Measurements from ENCODE around the gene MPZL1.

The MPZL1 gene

GRCh38 chr1:167707942-167708341 lies 13.8 kb upstream of the MPZL1 start:
- H3K4me3 ChIP-seq (ENCODE audit: insufficient read depth, low read depth, low read length, poor library complexity, severe bottlenecking) = no peak overlapping the region
- DNase-seq = no peak
- H3K4me1 ChIP-seq (ENCODE audit: control insufficient read depth, insufficient read depth, low read length, poor library complexity, severe bottlenecking) = no peaks in the 10 kb centered on the region
- H3K27me3 ChIP-seq (replicated peaks; ENCODE audit: control insufficient read depth, insufficient read depth, low read length, poor library complexity, severe bottlenecking) = no peaks in the 10 kb centered on the region
- H3K36me3 ChIP-seq (ENCODE audit: control insufficient read depth, insufficient read depth, low read length) = peaks cover 31% of the 10 kb centered on the region
- no peak overlapping the region for H3K27ac ChIP-seq (ENCODE audit: insufficient read depth, low read length, poor library complexity, severe bottlenecking)
- H3K9me3 ChIP-seq (ENCODE audit: control insufficient read depth, low read length) = no peaks in the 10 kb centered on the region

- H3K27me3 ChIP-seq (replicated peaks; ENCODE audit: control insufficient read depth, insufficient read depth, low read length, poor library complexity, severe bottlenecking) = no peaks in the 10 kb centered on the region
- H3K27ac ChIP-seq (ENCODE audit: insufficient read depth, low read length, poor library complexity, severe bottlenecking) = no peak overlapping the region
- H3K4me1 ChIP-seq (ENCODE audit: control insufficient read depth, insufficient read depth, low read length, poor library complexity, severe bottlenecking) = peaks cover 4% of the 10 kb centered on the region
- peaks cover 21% of the 10 kb centered on the region for H3K36me3 ChIP-seq (ENCODE audit: control insufficient read depth, insufficient read depth, low read length)
- no peak for DNase-seq
- H3K9me3 ChIP-seq (ENCODE audit: control insufficient read depth, low read length) = no peaks in the 10 kb centered on the region
- no peak overlapping the region for H3K4me3 ChIP-seq (ENCODE audit: insufficient read depth, low read depth, low read length, poor library complexity, severe bottlenecking)
These were observed 12.8 kb upstream of the MPZL1 start for GRCh38 chr1:167708940-167709389.

- Histone ChIP-seq H3K27ac (ENCODE audit: insufficient read depth, low read length, poor library complexity, severe bottlenecking) (no peak overlapping the region), H3K36me3 (ENCODE audit: control insufficient read depth, insufficient read depth, low read length) (peaks cover 2% of the 10 kb centered on the region), H3K4me1 (ENCODE audit: control insufficient read depth, insufficient read depth, low read length, poor library complexity, severe bottlenecking) (peaks cover 10% of the 10 kb centered on the region), H3K27me3 (replicated peaks; ENCODE audit: control insufficient read depth, insufficient read depth, low read length, poor library complexity, severe bottlenecking) (no peaks in the 10 kb centered on the region), H3K4me3 (ENCODE audit: insufficient read depth, low read depth, low read length, poor library complexity, severe bottlenecking) (no peak overlapping the region), H3K9me3 (ENCODE audit: control insufficient read depth, low read length) (no peaks in the 10 kb centered on the region)
- no peak for DNase-seq
These were observed 10.9 kb upstream of the MPZL1 start for GRCh38 chr1:167710836-167711235.

GRCh38 chr1:167711797-167712196 lies 10.0 kb upstream of the MPZL1 start:
- Histone ChIP-seq H3K4me3 (ENCODE audit: insufficient read depth, low read depth, low read length, poor library complexity, severe bottlenecking) (no peak overlapping the region), H3K4me1 (ENCODE audit: control insufficient read depth, insufficient read depth, low read length, poor library complexity, severe bottlenecking) (peaks cover 12% of the 10 kb centered on the region), H3K27ac (ENCODE audit: insufficient read depth, low read length, poor library complexity, severe bottlenecking) (no peak overlapping the region), H3K27me3 (replicated peaks; ENCODE audit: control insufficient read depth, insufficient read depth, low read length, poor library complexity, severe bottlenecking) (no peaks in the 10 kb centered on the region), H3K9me3 (ENCODE audit: control insufficient read depth, low read length) (no peaks in the 10 kb centered on the region), H3K36me3 (ENCODE audit: control insufficient read depth, insufficient read depth, low read length) (no peaks in the 10 kb centered on the region)
- no peak for DNase-seq

- no peak for DNase-seq
- peaks cover 12% of the 10 kb centered on the region for H3K4me1 ChIP-seq (ENCODE audit: control insufficient read depth, insufficient read depth, low read length, poor library complexity, severe bottlenecking)
- H3K9me3 ChIP-seq (ENCODE audit: control insufficient read depth, low read length) = no peaks in the 10 kb centered on the region
- H3K27ac ChIP-seq (ENCODE audit: insufficient read depth, low read length, poor library complexity, severe bottlenecking) = peak overlapping the region; percentile 67
- no peaks in the 10 kb centered on the region for H3K36me3 ChIP-seq (ENCODE audit: control insufficient read depth, insufficient read depth, low read length)
- peak overlapping the region; percentile 91 for H3K4me3 ChIP-seq (ENCODE audit: insufficient read depth, low read depth, low read length, poor library complexity, severe bottlenecking)
- no peaks in the 10 kb centered on the region for H3K27me3 ChIP-seq (replicated peaks; ENCODE audit: control insufficient read depth, insufficient read depth, low read length, poor library complexity, severe bottlenecking)
These were observed 8.3 kb upstream of the MPZL1 start for GRCh38 chr1:167713330-167714081.

- peak overlapping the region; percentile 91 for H3K4me3 ChIP-seq (ENCODE audit: insufficient read depth, low read depth, low read length, poor library complexity, severe bottlenecking)
- no peaks in the 10 kb centered on the region for H3K27me3 ChIP-seq (replicated peaks; ENCODE audit: control insufficient read depth, insufficient read depth, low read length, poor library complexity, severe bottlenecking)
- DNase-seq = peak in 2 of 3 donors; percentile 67 to 74
- H3K36me3 ChIP-seq (ENCODE audit: control insufficient read depth, insufficient read depth, low read length) = no peaks in the 10 kb centered on the region
- H3K9me3 ChIP-seq (ENCODE audit: control insufficient read depth, low read length) = no peaks in the 10 kb centered on the region
- peak overlapping the region; percentile 67 for H3K27ac ChIP-seq (ENCODE audit: insufficient read depth, low read length, poor library complexity, severe bottlenecking)
- peaks cover 12% of the 10 kb centered on the region for H3K4me1 ChIP-seq (ENCODE audit: control insufficient read depth, insufficient read depth, low read length, poor library complexity, severe bottlenecking)
These were observed 7.7 kb upstream of the MPZL1 start for GRCh38 chr1:167714098-167714438.

- peak; percentile 71 to 81 (median 72) for DNase-seq
- Histone ChIP-seq H3K9me3 (ENCODE audit: control insufficient read depth, low read length) (no peaks in the 10 kb centered on the region), H3K27me3 (replicated peaks; ENCODE audit: control insufficient read depth, insufficient read depth, low read length, poor library complexity, severe bottlenecking) (no peaks in the 10 kb centered on the region), H3K27ac (ENCODE audit: insufficient read depth, low read length, poor library complexity, severe bottlenecking) (peak overlapping the region; percentile 67), H3K4me3 (ENCODE audit: insufficient read depth, low read depth, low read length, poor library complexity, severe bottlenecking) (peak overlapping the region; percentile 91), H3K4me1 (ENCODE audit: control insufficient read depth, insufficient read depth, low read length, poor library complexity, severe bottlenecking) (peaks cover 12% of the 10 kb centered on the region), H3K36me3 (ENCODE audit: control insufficient read depth, insufficient read depth, low read length) (no peaks in the 10 kb centered on the region)
These were observed 7.2 kb upstream of the MPZL1 start for GRCh38 chr1:167714439-167715156.

GRCh38 chr1:167715157-167715999 lies 6.4 kb upstream of the MPZL1 start:
- Histone ChIP-seq H3K4me3 (ENCODE audit: insufficient read depth, low read depth, low read length, poor library complexity, severe bottlenecking) (peak overlapping the region; percentile 91), H3K36me3 (ENCODE audit: control insufficient read depth, insufficient read depth, low read length) (no peaks in the 10 kb centered on the region), H3K4me1 (ENCODE audit: control insufficient read depth, insufficient read depth, low read length, poor library complexity, severe bottlenecking) (peaks cover 12% of the 10 kb centered on the region), H3K27me3 (replicated peaks; ENCODE audit: control insufficient read depth, insufficient read depth, low read length, poor library complexity, severe bottlenecking) (no peaks in the 10 kb centered on the region), H3K27ac (ENCODE audit: insufficient read depth, low read length, poor library complexity, severe bottlenecking) (peak overlapping the region; percentile 27), H3K9me3 (ENCODE audit: control insufficient read depth, low read length) (no peaks in the 10 kb centered on the region)
- DNase-seq = peak; percentile 60 to 74 (median 73)

- H3K27me3 ChIP-seq (replicated peaks; ENCODE audit: control insufficient read depth, insufficient read depth, low read length, poor library complexity, severe bottlenecking) = no peaks in the 10 kb centered on the region
- H3K27ac ChIP-seq (ENCODE audit: insufficient read depth, low read length, poor library complexity, severe bottlenecking) = peak overlapping the region; percentile 27
- no peaks in the 10 kb centered on the region for H3K36me3 ChIP-seq (ENCODE audit: control insufficient read depth, insufficient read depth, low read length)
- H3K4me3 ChIP-seq (ENCODE audit: insufficient read depth, low read depth, low read length, poor library complexity, severe bottlenecking) = peak overlapping the region; percentile 91
- H3K4me1 ChIP-seq (ENCODE audit: control insufficient read depth, insufficient read depth, low read length, poor library complexity, severe bottlenecking) = peaks cover 12% of the 10 kb centered on the region
- DNase-seq = no peak
- H3K9me3 ChIP-seq (ENCODE audit: control insufficient read depth, low read length) = no peaks in the 10 kb centered on the region
These were observed 5.8 kb upstream of the MPZL1 start for GRCh38 chr1:167716000-167716271.

- DNase-seq = no peak
- Histone ChIP-seq H3K36me3 (ENCODE audit: control insufficient read depth, insufficient read depth, low read length) (no peaks in the 10 kb centered on the region), H3K4me1 (ENCODE audit: control insufficient read depth, insufficient read depth, low read length, poor library complexity, severe bottlenecking) (peaks cover 15% of the 10 kb centered on the region), H3K27ac (ENCODE audit: insufficient read depth, low read length, poor library complexity, severe bottlenecking) (no peak overlapping the region), H3K4me3 (ENCODE audit: insufficient read depth, low read depth, low read length, poor library complexity, severe bottlenecking) (no peak overlapping the region), H3K9me3 (ENCODE audit: control insufficient read depth, low read length) (no peaks in the 10 kb centered on the region), H3K27me3 (replicated peaks; ENCODE audit: control insufficient read depth, insufficient read depth, low read length, poor library complexity, severe bottlenecking) (no peaks in the 10 kb centered on the region)
These were observed 4.4 kb upstream of the MPZL1 start for GRCh38 chr1:167717351-167717750.
